Measurements from ENCODE around the gene RTP3.

DNA sequence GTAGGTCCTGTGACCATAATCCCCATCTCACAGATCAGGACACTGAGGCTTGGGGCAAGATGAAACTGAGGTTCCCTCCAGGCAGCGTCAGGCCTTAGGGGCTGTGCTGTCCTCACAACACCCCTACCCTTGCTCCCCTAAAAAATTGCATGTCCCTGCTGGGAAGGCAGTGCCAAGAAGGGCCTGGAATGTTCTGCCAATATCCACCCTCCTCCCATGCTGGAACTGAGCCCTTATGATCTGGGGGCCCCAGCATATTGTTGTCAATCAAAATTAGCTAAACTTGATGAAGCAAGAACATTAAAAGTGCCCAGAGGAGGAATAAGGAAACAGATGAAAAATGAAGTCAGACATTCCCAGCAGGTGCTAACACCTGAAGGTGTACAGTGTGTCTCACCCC lies 13.4 kb upstream of the RTP3 start:
- TF ChIP-seq, protein P1, sequence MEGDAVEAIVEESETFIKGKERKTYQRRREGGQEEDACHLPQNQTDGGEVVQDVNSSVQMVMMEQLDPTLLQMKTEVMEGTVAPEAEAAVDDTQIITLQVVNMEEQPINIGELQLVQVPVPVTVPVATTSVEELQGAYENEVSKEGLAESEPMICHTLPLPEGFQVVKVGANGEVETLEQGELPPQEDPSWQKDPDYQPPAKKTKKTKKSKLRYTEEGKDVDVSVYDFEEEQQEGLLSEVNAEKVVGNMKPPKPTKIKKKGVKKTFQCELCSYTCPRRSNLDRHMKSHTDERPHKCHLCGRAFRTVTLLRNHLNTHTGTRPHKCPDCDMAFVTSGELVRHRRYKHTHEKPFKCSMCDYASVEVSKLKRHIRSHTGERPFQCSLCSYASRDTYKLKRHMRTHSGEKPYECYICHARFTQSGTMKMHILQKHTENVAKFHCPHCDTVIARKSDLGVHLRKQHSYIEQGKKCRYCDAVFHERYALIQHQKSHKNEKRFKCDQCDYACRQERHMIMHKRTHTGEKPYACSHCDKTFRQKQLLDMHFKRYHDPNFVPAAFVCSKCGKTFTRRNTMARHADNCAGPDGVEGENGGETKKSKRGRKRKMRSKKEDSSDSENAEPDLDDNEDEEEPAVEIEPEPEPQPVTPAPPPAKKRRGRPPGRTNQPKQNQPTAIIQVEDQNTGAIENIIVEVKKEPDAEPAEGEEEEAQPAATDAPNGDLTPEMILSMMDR (IDR thresholded peaks at IDR 0.05): no peak
- TF ChIP-seq POLR2AphosphoS5 (IDR thresholded peaks at IDR 0.05) (no peak), POLR2A (IDR thresholded peaks at IDR 0.05) (no peak), EP300 (IDR thresholded peaks at IDR 0.05) (no peak)

All from sigmoid colon (tissue), 4 donors.